Activated T-cell treated with anti-CD3 and anti-CD28 coated beads, Interleukin-2, amount 50 U/mL, for 72 hours (primary cell): ENCODE results near the gene IZUMO4. TPM values are rescaled to one million over a fixed set of nuclear protein-coding genes. Genes with fewer than 3 reads are reported as not detected.
"Not testable (repeated sequence)": the region's sequence is repeated elsewhere in the genome, so short reads cannot be mapped to it uniquely, and the experiment has no call there.

Experiments
- ATAC-seq, 2 donors: fragments of 150-1000 bp; cut with Tn5 transposase; replicated peaks in 1 of 2; 2 replicates each; pipeline ENCODE4 v1.10.0; 2021; ENCODE audit warnings: moderate library complexity in 2 of 2, mild to moderate bottlenecking in 1 of 2
- DNase-seq, 2 donors: peaks; one replicate each; pipeline ENCODE4 v3.0.0; 2021 to 2022; ENCODE audit warnings: mixed read lengths in 1 of 2
- H3K27ac Mint-ChIP-seq: one replicate; pipeline ENCODE4 v1.8.0; 2022; ENCODE audit warnings: mild to moderate bottlenecking, moderate library complexity, mixed read lengths
- H3K27me3 Mint-ChIP-seq: one replicate; pipeline ENCODE4 v1.8.0; 2022; ENCODE audit warnings: low read depth, mixed read lengths
- H3K36me3 Mint-ChIP-seq, 2 donors: one replicate each; pipeline ENCODE4 v1.8.0; 2022; ENCODE audit warnings: mixed read lengths in 2 of 2, mild to moderate bottlenecking in 1 of 2; ENCODE audit not compliant: insufficient read depth in 2 of 2
- H3K4me1 Mint-ChIP-seq: one replicate; pipeline ENCODE4 v1.8.0; 2022; ENCODE audit warnings: low read depth, mixed read lengths
- H3K4me3 Mint-ChIP-seq, 2 donors: one replicate each; pipeline ENCODE4 v1.8.0; 2022; ENCODE audit warnings: mild to moderate bottlenecking in 2 of 2, mixed read lengths in 2 of 2, moderate library complexity in 2 of 2
- H3K9me3 Mint-ChIP-seq, 2 donors: one replicate each; pipeline ENCODE4 v1.8.0; 2022; ENCODE audit warnings: mixed read lengths in 2 of 2
- total RNA-seq, 2 donors: library from RNA; stranded (reverse); gene quantifications; one replicate each; pipeline ENCODE4 v1.2.3, GENCODE V29; 2022

IZUMO4 gene
- total RNA-seq, 2 donors from 2014 or later: 28.5 to 36.9 TPM

- no peak for ATAC-seq
- Mint-ChIP-seq H3K9me3 (no peaks in the 10 kb centered on the region), H3K27me3 (no peaks in the 10 kb centered on the region), H3K4me1 (no peaks in the 10 kb centered on the region), H3K27ac (no peak overlapping the region), H3K36me3 (peaks cover 2 to 11% of the 10 kb centered on the region in 2 donors), H3K4me3 (no peak overlapping the region)
- no peak for DNase-seq
Measured at GRCh38 chr19:2121416-2122051, 24.8 kb downstream of the IZUMO4 start.

GRCh38 chr19:2122251-2122650 is 25.5 kb downstream of the IZUMO4 start:
- H3K9me3 Mint-ChIP-seq: no peaks in the 10 kb centered on the region
- peaks cover 2 to 11% of the 10 kb centered on the region in 2 donors for H3K36me3 Mint-ChIP-seq
- H3K27ac Mint-ChIP-seq: no peak overlapping the region
- no peak for DNase-seq
- no peak overlapping the region for H3K4me3 Mint-ChIP-seq
- no peaks in the 10 kb centered on the region for H3K4me1 Mint-ChIP-seq
- no peak for ATAC-seq
- no peaks in the 10 kb centered on the region for H3K27me3 Mint-ChIP-seq

- Mint-ChIP-seq H3K4me1 (no peaks in the 10 kb centered on the region), H3K27me3 (no peaks in the 10 kb centered on the region), H3K27ac (no peak overlapping the region), H3K36me3 (peaks cover 2 to 9% of the 10 kb centered on the region in 2 donors), H3K9me3 (no peaks in the 10 kb centered on the region), H3K4me3 (no peak overlapping the region)
- DNase-seq: no peak
- no peak for ATAC-seq
Measured at GRCh38 chr19:2122982-2123381, 26.3 kb downstream of the IZUMO4 start.

- H3K36me3 Mint-ChIP-seq: peaks cover under 1 to 6% of the 10 kb centered on the region in 2 donors
- H3K4me3 Mint-ChIP-seq: no peak overlapping the region
- ATAC-seq: no peak
- H3K27ac Mint-ChIP-seq: no peak overlapping the region
- no peaks in the 10 kb centered on the region for H3K4me1 Mint-ChIP-seq
- H3K27me3 Mint-ChIP-seq: no peaks in the 10 kb centered on the region
- no peak for DNase-seq
- H3K9me3 Mint-ChIP-seq: no peaks in the 10 kb centered on the region
Measured at GRCh38 chr19:2123682-2124387, 27.1 kb downstream of the IZUMO4 start.

GRCh38 chr19:2126879-2127518 is 30.3 kb downstream of the IZUMO4 start:
- peaks cover 0 to 7% of the 10 kb centered on the region in 2 donors for H3K36me3 Mint-ChIP-seq
- H3K27ac Mint-ChIP-seq: no peak overlapping the region
- ATAC-seq (no peak), DNase-seq (no peak)
- H3K27me3 Mint-ChIP-seq: no peaks in the 10 kb centered on the region
- no peaks in the 10 kb centered on the region for H3K9me3 Mint-ChIP-seq
- H3K4me3 Mint-ChIP-seq: no peak overlapping the region
- no peaks in the 10 kb centered on the region for H3K4me1 Mint-ChIP-seq

GRCh38 chr19:2127758-2128157 is 31.0 kb downstream of the IZUMO4 start:
- Mint-ChIP-seq H3K27me3 (no peaks in the 10 kb centered on the region), H3K27ac (no peak overlapping the region), H3K9me3 (no peaks in the 10 kb centered on the region), H3K4me3 (no peak overlapping the region), H3K36me3 (peaks cover 0 to 7% of the 10 kb centered on the region in 2 donors), H3K4me1 (no peaks in the 10 kb centered on the region)
- ATAC-seq: no peak
- no peak for DNase-seq

- H3K9me3 Mint-ChIP-seq, H3K4me1 Mint-ChIP-seq, H3K4me3 Mint-ChIP-seq, H3K27ac Mint-ChIP-seq, H3K36me3 Mint-ChIP-seq, DNase-seq, ATAC-seq, H3K27me3 Mint-ChIP-seq: not testable (repeated sequence)
Measured at GRCh38 chr19:2128252-2128651, 31.5 kb downstream of the IZUMO4 start.

- DNase-seq: no peak
- no peak overlapping the region for H3K4me3 Mint-ChIP-seq
- H3K9me3 Mint-ChIP-seq: no peaks in the 10 kb centered on the region
- no peaks in the 10 kb centered on the region for H3K4me1 Mint-ChIP-seq
- no peak overlapping the region for H3K27ac Mint-ChIP-seq
- H3K36me3 Mint-ChIP-seq: peaks cover 0 to 7% of the 10 kb centered on the region in 2 donors
- no peaks in the 10 kb centered on the region for H3K27me3 Mint-ChIP-seq
- no peak for ATAC-seq
Measured at GRCh38 chr19:2129022-2129421, 32.3 kb downstream of the IZUMO4 start.

GRCh38 chr19:2129486-2129885 is 32.8 kb downstream of the IZUMO4 start:
- Mint-ChIP-seq H3K4me3 (no peak overlapping the region), H3K36me3 (peaks cover 0 to 3% of the 10 kb centered on the region in 2 donors), H3K4me1 (no peaks in the 10 kb centered on the region), H3K9me3 (no peaks in the 10 kb centered on the region), H3K27me3 (no peaks in the 10 kb centered on the region), H3K27ac (no peak overlapping the region)
- no peak for DNase-seq
- ATAC-seq: no peak

- Mint-ChIP-seq H3K27ac (no peak overlapping the region), H3K27me3 (no peaks in the 10 kb centered on the region), H3K4me3 (no peak overlapping the region), H3K36me3 (peaks cover 0 to 2% of the 10 kb centered on the region in 2 donors), H3K9me3 (no peaks in the 10 kb centered on the region), H3K4me1 (no peaks in the 10 kb centered on the region)
- no peak for ATAC-seq
- DNase-seq: no peak
Measured at GRCh38 chr19:2129892-2130770, 33.4 kb downstream of the IZUMO4 start.

GRCh38 chr19:2131012-2131975 is 34.6 kb downstream of the IZUMO4 start:
- H3K36me3 Mint-ChIP-seq, H3K4me1 Mint-ChIP-seq, DNase-seq, H3K27me3 Mint-ChIP-seq, H3K4me3 Mint-ChIP-seq, H3K27ac Mint-ChIP-seq, ATAC-seq, H3K9me3 Mint-ChIP-seq: not testable (repeated sequence)

GRCh38 chr19:2132191-2132590 is 35.5 kb downstream of the IZUMO4 start:
- ATAC-seq (no peak), DNase-seq (no peak)
- H3K27ac Mint-ChIP-seq: no peak overlapping the region
- no peak overlapping the region for H3K4me3 Mint-ChIP-seq
- no peaks in the 10 kb centered on the region for H3K27me3 Mint-ChIP-seq
- no peaks in the 10 kb centered on the region for H3K4me1 Mint-ChIP-seq
- no peaks in the 10 kb centered on the region for H3K9me3 Mint-ChIP-seq
- H3K36me3 Mint-ChIP-seq: peaks cover 0 to 2% of the 10 kb centered on the region in 2 donors
